Neural progenitor cell (in vitro differentiated cells): ENCODE data around the gene VSIG10L2. TPM values are rescaled to one million over a fixed set of nuclear protein-coding genes. Genes with fewer than 3 reads are reported as not detected.

Experiments
- DNase-seq: peaks from one replicate; pipeline ENCODE4 v3.0.0-alpha.2; 2016; ENCODE audit warnings: low spot score
- H2AFZ ChIP-seq: fragments of 200-600 bp; sonication (generic); replicated peaks from 2 replicates; pipeline ENCODE4 v1.6.1; 2016; ENCODE audit warnings: antibody characterized with exemption
- H3F3A ChIP-seq: fragments of 200-600 bp; sonication (generic); 2 replicates; pipeline ENCODE4 v1.6.1; 2016; ENCODE audit warnings: antibody characterized with exemption, low read depth
- H3K27ac ChIP-seq: fragments of 200-600 bp; sonication (generic); 2 replicates; pipeline ENCODE4 v1.5.1; 2016; ENCODE audit warnings: mild to moderate bottlenecking
- H3K27me3 ChIP-seq: fragments of 200-600 bp; sonication (generic); 2 replicates; pipeline ENCODE4 v1.6.1; 2016; ENCODE audit warnings: mild to moderate bottlenecking, moderate library complexity
- H3K36me3 ChIP-seq: fragments of 200-600 bp; sonication (generic); 2 replicates; pipeline ENCODE4 v1.5.1; 2016
- H3K4me1 ChIP-seq: fragments of 200-600 bp; sonication (generic); 2 replicates; pipeline ENCODE4 v1.6.1; 2016; ENCODE audit warnings: mixed run types
- H3K4me2 ChIP-seq: fragments of 200-600 bp; sonication (generic); 2 replicates; pipeline ENCODE4 v1.6.1; 2016
- H3K4me3 ChIP-seq: fragments of 200-600 bp; sonication (generic); 2 replicates; pipeline ENCODE4 v1.5.1; 2016
- H3K79me2 ChIP-seq: fragments of 200-600 bp; sonication (generic); 2 replicates; pipeline ENCODE4 v1.6.1; 2016; ENCODE audit warnings: low read depth
- H3K9ac ChIP-seq: fragments of 200-600 bp; sonication (generic); 2 replicates; pipeline ENCODE4 v1.6.1; 2016
- H3K9me3 ChIP-seq: fragments of 200-600 bp; sonication (generic); 2 replicates; pipeline ENCODE4 v1.5.1; 2016; ENCODE audit warnings: low read depth
- H4K20me1 ChIP-seq: fragments of 200-600 bp; sonication (generic); 2 replicates; pipeline ENCODE4 v1.6.1; 2016; ENCODE audit warnings: low read depth
- H3K27ac Mint-ChIP-seq: 3 replicates; pipeline ENCODE4 v1.8.0; 2021; ENCODE audit warnings: mixed read lengths
- H3K27me3 Mint-ChIP-seq: 2 replicates; pipeline ENCODE4 v1.8.0; 2022; ENCODE audit warnings: low read depth, mild to moderate bottlenecking, inconsistent platforms, moderate library complexity, mixed read lengths; ENCODE audit not compliant: insufficient read depth
- H3K36me3 Mint-ChIP-seq: 3 replicates; pipeline ENCODE4 v1.8.0; 2021; ENCODE audit warnings: mixed read lengths
- H3K4me1 Mint-ChIP-seq: 3 replicates; pipeline ENCODE4 v1.8.0; 2021; ENCODE audit warnings: mixed read lengths
- H3K4me3 Mint-ChIP-seq: 3 replicates; pipeline ENCODE4 v1.8.0; 2021; ENCODE audit warnings: mild to moderate bottlenecking, moderate library complexity, mixed read lengths
- H3K9me3 Mint-ChIP-seq: 3 replicates; pipeline ENCODE4 v1.8.0; 2020; ENCODE audit warnings: mixed read lengths
- EZH2 ChIP-seq: fragments of 200-600 bp; sonication (generic); IDR thresholded peaks from 2 replicates; pipeline ENCODE4 v1.6.1; 2017; ENCODE audit warnings: antibody characterized with exemption, mild to moderate bottlenecking, moderate library complexity
- EZH2phosphoT487 ChIP-seq: fragments of 200-600 bp; sonication (generic); IDR thresholded peaks from 2 replicates; pipeline ENCODE4 v1.6.1; 2017; ENCODE audit warnings: antibody characterized with exemption
- total RNA-seq: library from RNA; depleted of rRNA; stranded (reverse); fragments of >200 nt; gene quantifications from 2 replicates; pipeline ENCODE4 v1.2.3, GENCODE V29; 2015; ENCODE audit warnings: low replicate concordance
- TF ChIP-seq, protein P1 (sequence below): fragments of 200-600 bp; sonication (generic); IDR thresholded peaks from 2 replicates; pipeline ENCODE4 v1.5.1; 2017; ENCODE audit warnings: antibody characterized with exemption, mild to moderate bottlenecking

Gene VSIG10L2
- total RNA-seq, 1 donor from 2014 or later: not detected

- H3K9me3 Mint-ChIP-seq: peaks cover 12% of the 10 kb centered on the region
- no peak for DNase-seq
- no peak overlapping the region for H3K27ac Mint-ChIP-seq
- no peak overlapping the region for H3K4me3 Mint-ChIP-seq
- peaks cover 64% of the 10 kb centered on the region for H3K36me3 Mint-ChIP-seq
- Histone ChIP-seq H3K9me3 (peaks cover 11% of the 10 kb centered on the region), H3K79me2 (no peaks in the 10 kb centered on the region), H3F3A (no peaks in the 10 kb centered on the region), H3K4me1 (no peaks in the 10 kb centered on the region), H4K20me1 (no peaks in the 10 kb centered on the region), H3K4me2 (no peak overlapping the region), H3K9ac (no peak overlapping the region), H3K4me3 (no peak overlapping the region), H3K36me3 (peaks cover 4% of the 10 kb centered on the region), H3K27ac (no peak overlapping the region), H2AFZ (no peak overlapping the region), H3K27me3 (no peaks in the 10 kb centered on the region)
- H3K27me3 Mint-ChIP-seq: peaks cover 2% of the 10 kb centered on the region
- TF ChIP-seq EZH2phosphoT487 (no peak), EZH2 (no peak)
- H3K4me1 Mint-ChIP-seq: no peaks in the 10 kb centered on the region
Measured at GRCh38 chr11:125967515-125967914, 21.7 kb downstream of the VSIG10L2 start.

GRCh38 chr11:125968354-125968753 lies 22.5 kb downstream of the VSIG10L2 start:
- H3K27ac Mint-ChIP-seq: no peak overlapping the region
- H3K27me3 ChIP-seq: no peaks in the 10 kb centered on the region

DNA sequence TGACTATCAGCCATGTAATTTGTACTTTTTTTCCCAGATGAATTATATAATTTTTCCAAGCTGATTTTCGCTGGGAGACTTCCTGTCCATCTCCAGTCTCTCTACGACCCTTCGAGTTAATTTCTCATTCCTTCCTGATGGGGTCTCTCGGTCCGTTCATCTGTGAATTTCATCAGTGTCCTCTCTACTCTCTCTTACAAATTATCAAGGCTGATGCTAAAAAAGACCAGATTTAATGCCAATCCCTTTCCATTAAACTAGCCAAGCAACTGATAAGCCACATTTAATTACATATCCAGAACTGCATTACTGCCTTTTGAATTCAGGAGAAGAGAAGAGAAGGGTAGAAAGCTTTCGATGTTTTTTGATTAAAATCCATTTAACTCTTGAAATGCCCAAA lies 25.8 kb downstream of the VSIG10L2 start:
- Histone ChIP-seq H3K4me1 (no peaks in the 10 kb centered on the region), H4K20me1 (no peaks in the 10 kb centered on the region), H2AFZ (no peak overlapping the region), H3K27ac (no peak overlapping the region), H3K36me3 (peaks cover 6% of the 10 kb centered on the region), H3K4me3 (no peak overlapping the region), H3K4me2 (no peak overlapping the region), H3K27me3 (no peaks in the 10 kb centered on the region), H3K9me3 (no peaks in the 10 kb centered on the region), H3K9ac (no peak overlapping the region), H3F3A (no peaks in the 10 kb centered on the region), H3K79me2 (no peaks in the 10 kb centered on the region)
- Mint-ChIP-seq H3K9me3 (no peaks in the 10 kb centered on the region), H3K36me3 (peaks cover 54% of the 10 kb centered on the region), H3K4me3 (no peak overlapping the region), H3K27me3 (peaks cover 3% of the 10 kb centered on the region), H3K27ac (peak overlapping the region; percentile 28), H3K4me1 (peaks cover 3% of the 10 kb centered on the region)
- no peak for DNase-seq
- TF ChIP-seq, protein P1, sequence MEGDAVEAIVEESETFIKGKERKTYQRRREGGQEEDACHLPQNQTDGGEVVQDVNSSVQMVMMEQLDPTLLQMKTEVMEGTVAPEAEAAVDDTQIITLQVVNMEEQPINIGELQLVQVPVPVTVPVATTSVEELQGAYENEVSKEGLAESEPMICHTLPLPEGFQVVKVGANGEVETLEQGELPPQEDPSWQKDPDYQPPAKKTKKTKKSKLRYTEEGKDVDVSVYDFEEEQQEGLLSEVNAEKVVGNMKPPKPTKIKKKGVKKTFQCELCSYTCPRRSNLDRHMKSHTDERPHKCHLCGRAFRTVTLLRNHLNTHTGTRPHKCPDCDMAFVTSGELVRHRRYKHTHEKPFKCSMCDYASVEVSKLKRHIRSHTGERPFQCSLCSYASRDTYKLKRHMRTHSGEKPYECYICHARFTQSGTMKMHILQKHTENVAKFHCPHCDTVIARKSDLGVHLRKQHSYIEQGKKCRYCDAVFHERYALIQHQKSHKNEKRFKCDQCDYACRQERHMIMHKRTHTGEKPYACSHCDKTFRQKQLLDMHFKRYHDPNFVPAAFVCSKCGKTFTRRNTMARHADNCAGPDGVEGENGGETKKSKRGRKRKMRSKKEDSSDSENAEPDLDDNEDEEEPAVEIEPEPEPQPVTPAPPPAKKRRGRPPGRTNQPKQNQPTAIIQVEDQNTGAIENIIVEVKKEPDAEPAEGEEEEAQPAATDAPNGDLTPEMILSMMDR: no peak
- TF ChIP-seq EZH2phosphoT487: no peak
- TF ChIP-seq EZH2: no peak

More at GRCh38 chr11:125968354-125968753, 22.5 kb downstream of the VSIG10L2 start:
- no peaks in the 10 kb centered on the region for H3F3A ChIP-seq
- Mint-ChIP-seq H3K27me3 (peaks cover 3% of the 10 kb centered on the region), H3K4me3 (no peak overlapping the region), H3K36me3 (peaks cover 62% of the 10 kb centered on the region), H3K9me3 (peaks cover 12% of the 10 kb centered on the region), H3K4me1 (no peaks in the 10 kb centered on the region)
- no peak overlapping the region for H3K4me2 ChIP-seq
- H4K20me1 ChIP-seq: no peaks in the 10 kb centered on the region
- no peaks in the 10 kb centered on the region for H3K36me3 ChIP-seq
- H3K79me2 ChIP-seq: no peaks in the 10 kb centered on the region
- no peak for DNase-seq
- no peak for TF ChIP-seq EZH2phosphoT487
- no peak for TF ChIP-seq EZH2
- TF ChIP-seq, protein P1: no peak
- no peak overlapping the region for H3K27ac ChIP-seq
- H2AFZ ChIP-seq: no peak overlapping the region
- no peak overlapping the region for H3K9ac ChIP-seq
- no peaks in the 10 kb centered on the region for H3K4me1 ChIP-seq
- H3K4me3 ChIP-seq: no peak overlapping the region
- H3K9me3 ChIP-seq: peaks cover 3% of the 10 kb centered on the region

DNA sequence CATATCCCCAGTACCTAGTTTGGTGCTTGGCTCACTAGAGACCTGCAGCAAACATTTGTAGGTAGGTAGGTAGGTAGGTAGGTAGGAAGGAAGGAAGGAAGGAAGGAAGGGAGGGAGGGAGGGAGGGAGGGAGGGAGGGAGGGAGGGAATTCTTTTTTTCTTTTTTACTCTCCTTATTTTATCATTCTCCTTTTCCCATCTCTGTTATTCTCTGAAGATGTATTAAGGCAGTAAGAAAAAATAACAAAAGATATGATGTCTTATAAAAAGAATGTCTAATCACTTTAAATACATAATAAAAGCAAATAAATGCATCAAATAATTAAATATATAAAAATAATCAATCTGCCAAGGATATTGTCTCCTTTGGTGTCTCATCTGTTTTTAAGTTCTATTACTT lies 28.4 kb downstream of the VSIG10L2 start:
- no peak overlapping the region for H3K4me3 ChIP-seq
- no peaks in the 10 kb centered on the region for H4K20me1 ChIP-seq
- H3K36me3 ChIP-seq: peaks cover 6% of the 10 kb centered on the region
- H2AFZ ChIP-seq: no peak overlapping the region
- H3K27me3 ChIP-seq: no peaks in the 10 kb centered on the region
- Mint-ChIP-seq H3K27ac (no peak overlapping the region), H3K4me1 (peaks cover 15% of the 10 kb centered on the region), H3K9me3 (no peaks in the 10 kb centered on the region), H3K27me3 (peaks cover 3% of the 10 kb centered on the region), H3K36me3 (peaks cover 68% of the 10 kb centered on the region), H3K4me3 (no peak overlapping the region)
- no peak overlapping the region for H3K9ac ChIP-seq
- no peaks in the 10 kb centered on the region for H3K4me1 ChIP-seq
- H3K9me3 ChIP-seq: no peaks in the 10 kb centered on the region
- TF ChIP-seq EZH2phosphoT487: no peak
- TF ChIP-seq, protein P1: no peak
- no peak for TF ChIP-seq EZH2
- no peak overlapping the region for H3K4me2 ChIP-seq
- no peaks in the 10 kb centered on the region for H3K79me2 ChIP-seq
- H3K27ac ChIP-seq: no peak overlapping the region
- DNase-seq: no peak
- no peaks in the 10 kb centered on the region for H3F3A ChIP-seq
